ENCODE results near the gene KRTAP26-1.

DNA sequence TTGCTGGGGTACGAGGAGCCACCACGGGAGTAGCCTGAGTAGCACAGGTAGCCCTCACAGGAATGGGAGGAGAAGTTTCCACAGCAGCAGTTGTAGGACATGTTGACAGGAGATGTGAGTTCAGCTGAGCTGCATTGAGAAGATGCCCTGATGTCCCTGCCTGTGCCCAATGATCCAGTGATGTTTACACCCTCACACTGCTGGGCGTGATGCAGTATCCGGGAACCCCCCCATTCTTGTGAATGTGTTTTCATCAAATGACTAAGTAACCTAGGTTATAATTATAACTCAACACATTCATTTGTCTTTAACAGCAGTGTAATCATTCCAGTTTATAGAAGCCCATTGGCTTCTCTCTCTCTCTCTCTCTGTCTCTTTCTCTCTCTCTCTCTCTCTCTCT, 28.4 kb upstream of the KRTAP26-1 start, which contains the start of gene KRTAP23-1:
- TF ChIP-seq CTCF (IDR thresholded peaks at IDR 0.05) (no peak), POLR2A (IDR thresholded peaks at IDR 0.05) (no peak)
